ENCODE data around the gene DTNB.
"Not testable (repeated sequence)": the region's sequence is repeated elsewhere in the genome, so short reads cannot be mapped to it uniquely, and the experiment has no call there.

Gene DTNB

GRCh38 chr2:25543939-25544338 is 129.4 kb downstream of the DTNB start:
- no peak for DNase-seq (ENCODE audit: low spot score)

- DNase-seq (ENCODE audit: low spot score): no peak
Measured at GRCh38 chr2:25541378-25541777, 132.0 kb downstream of the DTNB start.

GRCh38 chr2:25539136-25539535 is 134.2 kb downstream of the DTNB start:
- DNase-seq (ENCODE audit: low spot score): no peak

GRCh38 chr2:25537526-25537925 is 135.9 kb downstream of the DTNB start:
- no peak for DNase-seq (ENCODE audit: low spot score)

GRCh38 chr2:25535411-25536289 is 137.7 kb downstream of the DTNB start:
- not testable (repeated sequence) for DNase-seq (ENCODE audit: low spot score)

- not testable (repeated sequence) for DNase-seq (ENCODE audit: low spot score)
Measured at GRCh38 chr2:25534937-25535336, 138.4 kb downstream of the DTNB start.

- DNase-seq (ENCODE audit: low spot score): no peak
Measured at GRCh38 chr2:25534455-25534854, 138.9 kb downstream of the DTNB start.

GRCh38 chr2:25533771-25534170 is 139.6 kb downstream of the DTNB start:
- DNase-seq (ENCODE audit: low spot score): not testable (repeated sequence)

GRCh38 chr2:25532521-25532920 is 140.9 kb downstream of the DTNB start:
- DNase-seq (ENCODE audit: low spot score): no peak

GRCh38 chr2:25529034-25529433 is 144.3 kb downstream of the DTNB start:
- no peak for DNase-seq (ENCODE audit: low spot score)

GRCh38 chr2:25528173-25528572 is 145.2 kb downstream of the DTNB start:
- peak; percentile 57 for DNase-seq (ENCODE audit: low spot score)

GRCh38 chr2:25524507-25524906 is 148.9 kb downstream of the DTNB start:
- no peak for DNase-seq (ENCODE audit: low spot score)

GRCh38 chr2:25523060-25523459 is 150.3 kb downstream of the DTNB start:
- DNase-seq (ENCODE audit: low spot score): no peak

GRCh38 chr2:25521665-25522387 is 151.6 kb downstream of the DTNB start:
- DNase-seq (ENCODE audit: low spot score): peak; percentile 37

- no peak for DNase-seq (ENCODE audit: low spot score)
Measured at GRCh38 chr2:25521126-25521525, 152.3 kb downstream of the DTNB start.

- no peak for DNase-seq (ENCODE audit: low spot score)
Measured at GRCh38 chr2:25517701-25518100, 155.7 kb downstream of the DTNB start.

GRCh38 chr2:25514043-25514637 is 159.2 kb downstream of the DTNB start:
- DNase-seq (ENCODE audit: low spot score): no peak

- DNase-seq (ENCODE audit: low spot score): no peak
Measured at GRCh38 chr2:25512707-25513106, 160.7 kb downstream of the DTNB start.

GRCh38 chr2:25506226-25506625 is 167.2 kb downstream of the DTNB start:
- DNase-seq (ENCODE audit: low spot score): no peak

GRCh38 chr2:25505622-25506021 is 167.8 kb downstream of the DTNB start:
- no peak for DNase-seq (ENCODE audit: low spot score)

GRCh38 chr2:25505182-25505581 is 168.2 kb downstream of the DTNB start:
- DNase-seq (ENCODE audit: low spot score): no peak

- DNase-seq (ENCODE audit: low spot score): no peak
Measured at GRCh38 chr2:25504266-25504665, 169.1 kb downstream of the DTNB start.

- DNase-seq (ENCODE audit: low spot score): no peak
Measured at GRCh38 chr2:25499157-25499556, 174.2 kb downstream of the DTNB start.
